ENCODE data around the gene UHRF2.
A peak's percentile ranks its signal among the peaks of the same experiment; 100 is the strongest.

Gene UHRF2

DNA sequence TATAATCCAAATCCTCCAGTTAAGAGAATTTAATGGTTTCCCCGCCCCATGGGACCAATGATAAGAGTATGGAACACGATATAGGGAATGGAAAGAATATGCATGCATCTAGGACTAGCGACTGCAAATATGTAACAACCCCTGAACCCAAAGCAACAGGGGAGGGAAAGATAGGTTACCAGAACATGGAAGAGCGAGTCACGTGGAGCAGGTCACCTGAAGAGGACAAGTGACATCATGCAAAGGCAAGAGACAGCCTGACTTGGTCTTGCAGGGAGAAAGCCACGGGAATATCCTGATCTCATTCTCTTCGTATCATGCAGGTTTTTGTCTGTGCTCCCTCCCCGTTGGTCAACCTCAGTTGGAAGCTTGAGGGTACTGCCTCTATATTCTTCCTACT, 4.7 kb upstream of the UHRF2 start:
- no peaks in the 10 kb centered on the region for H3K36me3 ChIP-seq
- intact Hi-C loops (cut with DNase I; ENCODE audit: low total_unique reads) = loop anchor here (10.0 kb wide), 1 partner anchor 76 kb away; no protein-coding TSS in a partner anchor
- no peak for DNase-seq

GRCh38 chr9:6409811-6410210, 3.2 kb upstream of the UHRF2 start:
- H3K9me3 ChIP-seq = no peaks in the 10 kb centered on the region
- intact Hi-C loops (cut with DNase I; ENCODE audit: low total_unique reads) = loop anchor here (5.0 to 10.0 kb wide), 4 partner anchors 75 to 345 kb away; partner anchors contain the start of gene KDM4C
- no peaks in the 10 kb centered on the region for H3K36me3 ChIP-seq
- H3K4me3 ChIP-seq = no peak overlapping the region
- DNase-seq = no peak
- peaks cover 0 to 4% of the 10 kb centered on the region in 2 donors for H3K27me3 ChIP-seq
- H3K4me1 ChIP-seq = peaks cover 0 to 9% (median 5%) of the 10 kb centered on the region in 4 donors
- TF ChIP-seq, protein P1, sequence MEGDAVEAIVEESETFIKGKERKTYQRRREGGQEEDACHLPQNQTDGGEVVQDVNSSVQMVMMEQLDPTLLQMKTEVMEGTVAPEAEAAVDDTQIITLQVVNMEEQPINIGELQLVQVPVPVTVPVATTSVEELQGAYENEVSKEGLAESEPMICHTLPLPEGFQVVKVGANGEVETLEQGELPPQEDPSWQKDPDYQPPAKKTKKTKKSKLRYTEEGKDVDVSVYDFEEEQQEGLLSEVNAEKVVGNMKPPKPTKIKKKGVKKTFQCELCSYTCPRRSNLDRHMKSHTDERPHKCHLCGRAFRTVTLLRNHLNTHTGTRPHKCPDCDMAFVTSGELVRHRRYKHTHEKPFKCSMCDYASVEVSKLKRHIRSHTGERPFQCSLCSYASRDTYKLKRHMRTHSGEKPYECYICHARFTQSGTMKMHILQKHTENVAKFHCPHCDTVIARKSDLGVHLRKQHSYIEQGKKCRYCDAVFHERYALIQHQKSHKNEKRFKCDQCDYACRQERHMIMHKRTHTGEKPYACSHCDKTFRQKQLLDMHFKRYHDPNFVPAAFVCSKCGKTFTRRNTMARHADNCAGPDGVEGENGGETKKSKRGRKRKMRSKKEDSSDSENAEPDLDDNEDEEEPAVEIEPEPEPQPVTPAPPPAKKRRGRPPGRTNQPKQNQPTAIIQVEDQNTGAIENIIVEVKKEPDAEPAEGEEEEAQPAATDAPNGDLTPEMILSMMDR (IDR thresholded peaks at IDR 0.05) = no peak
- H3K27ac ChIP-seq = no peak overlapping the region

More for the DNA sequence above, 4.7 kb upstream of the UHRF2 start:
- Histone ChIP-seq H3K4me1 (peaks cover 0 to 5% (median 2%) of the 10 kb centered on the region in 4 donors), H3K9me3 (no peaks in the 10 kb centered on the region), H3K4me3 (no peak overlapping the region), H3K27me3 (peaks cover 0 to 4% of the 10 kb centered on the region in 2 donors), H3K27ac (no peak overlapping the region)
- TF ChIP-seq, protein P1 (IDR thresholded peaks at IDR 0.05) = no peak

DNA sequence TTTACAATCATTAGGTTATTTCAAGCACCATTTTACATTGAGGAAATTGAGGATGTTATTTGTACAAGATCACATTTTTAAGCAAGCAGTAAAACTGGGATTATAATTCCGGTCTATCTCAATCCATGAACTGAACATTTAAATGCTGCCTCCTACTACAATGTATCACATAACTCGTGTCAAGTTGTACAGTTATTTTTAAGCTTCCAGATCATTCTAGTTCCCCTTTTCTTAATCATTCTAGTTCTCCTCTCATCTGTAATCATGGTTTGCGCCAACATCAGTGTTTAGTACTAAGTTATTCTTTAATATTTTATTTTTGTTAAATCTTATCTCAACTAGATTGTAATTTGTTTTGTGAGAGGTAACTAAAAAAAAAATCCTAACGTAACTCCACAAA, 2.4 kb upstream of the UHRF2 start:
- Histone ChIP-seq H3K36me3 (no peaks in the 10 kb centered on the region), H3K27ac (no peak overlapping the region), H3K4me3 (no peak overlapping the region), H3K4me1 (peaks cover 0 to 14% (median 10%) of the 10 kb centered on the region in 4 donors), H3K27me3 (peaks cover 0 to 4% of the 10 kb centered on the region in 2 donors), H3K9me3 (no peaks in the 10 kb centered on the region)
- intact Hi-C loops (cut with DNase I; ENCODE audit: low total_unique reads) = loop anchor here (5.0 to 10.0 kb wide), 3 partner anchors 157 to 344 kb away; partner anchors contain the start of gene KDM4C
- TF ChIP-seq, protein P1 (IDR thresholded peaks at IDR 0.05) = no peak
- DNase-seq = no peak

GRCh38 chr9:6413365-6414246, 607 bp downstream of the UHRF2 start:
- Histone ChIP-seq H3K27ac (peak overlapping the region; percentile 86 to 90), H3K4me3 (peak overlapping the region; percentile 93 to 96), H3K4me1 (peaks cover 0 to 39% (median 17%) of the 10 kb centered on the region in 4 donors), H3K36me3 (no peaks in the 10 kb centered on the region), H3K27me3 (no peaks in the 10 kb centered on the region), H3K9me3 (no peaks in the 10 kb centered on the region)
- DNase-seq = peak; percentile 33 to 63
- intact Hi-C loops (cut with DNase I; ENCODE audit: low total_unique reads) = loop anchor here (5.0 to 10.0 kb wide), 3 partner anchors 154 to 341 kb away; partner anchors contain the start of gene KDM4C
- TF ChIP-seq, protein P1 (IDR thresholded peaks at IDR 0.05) = no peak

DNA sequence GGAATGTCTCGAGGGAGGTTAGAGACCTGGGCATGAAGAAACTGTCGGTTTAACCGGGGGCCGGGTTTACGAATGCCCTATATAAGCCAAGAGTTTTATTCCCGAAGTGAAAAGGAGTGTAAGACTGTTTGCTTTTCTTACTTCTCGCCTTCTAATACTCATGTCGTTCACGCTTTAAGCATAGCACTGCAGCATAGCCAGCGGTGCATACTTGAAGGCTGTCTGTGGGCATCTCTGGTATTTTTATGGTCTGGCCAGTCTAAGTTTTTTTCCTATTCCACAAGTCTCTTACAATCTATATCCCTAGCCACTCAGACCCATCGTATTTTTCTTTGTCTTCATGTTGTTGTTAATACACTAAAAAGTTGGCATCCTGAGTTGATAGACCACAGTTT, 1.2 kb downstream of the UHRF2 start:
- peak overlapping the region; percentile 86 to 90 for H3K27ac ChIP-seq
- TF ChIP-seq, protein P1 (IDR thresholded peaks at IDR 0.05) = no peak
- no peaks in the 10 kb centered on the region for H3K36me3 ChIP-seq
- intact Hi-C loops (cut with DNase I; ENCODE audit: low total_unique reads) = loop anchor here (5.0 to 10.0 kb wide), 3 partner anchors 153 to 341 kb away; partner anchors contain the start of gene KDM4C
- no peak for DNase-seq
- H3K27me3 ChIP-seq = no peaks in the 10 kb centered on the region
- no peaks in the 10 kb centered on the region for H3K9me3 ChIP-seq
- peaks cover 0 to 45% (median 22%) of the 10 kb centered on the region in 4 donors for H3K4me1 ChIP-seq
- H3K4me3 ChIP-seq = peak overlapping the region; percentile 93 to 96
